Measurements from ENCODE around the gene MEST.

The MEST gene

GRCh38 chr7:130463553-130464434 lies 28.1 kb upstream of the MEST start:
- Histone ChIP-seq H3K9ac (ENCODE audit: low read depth, low read length) (no peak overlapping the region), H3K36me3 (ENCODE audit: insufficient read depth, low read length) (no peaks in the 10 kb centered on the region), H3K4me3 (ENCODE audit: low read depth in 1 of 2, low read length in 2 of 2) (no peak overlapping the region), H3K9me3 (ENCODE audit: insufficient read depth, low read length, severe bottlenecking) (peaks cover 10% of the 10 kb centered on the region), H3K27me3 (ENCODE audit: insufficient read depth, low read length, poor library complexity) (no peaks in the 10 kb centered on the region), H3K79me2 (ENCODE audit: insufficient read depth, low read length) (no peaks in the 10 kb centered on the region), H3K27ac (ENCODE audit: low read length) (no peak overlapping the region), H2AFZ (ENCODE audit: low read depth, low read length) (no peak overlapping the region), H3K4me2 (ENCODE audit: insufficient read depth, low read length) (no peak overlapping the region), H4K20me1 (ENCODE audit: insufficient read depth, low read length) (no peaks in the 10 kb centered on the region), H3K4me1 (ENCODE audit: insufficient read depth, low read length) (peaks cover under 1% of the 10 kb centered on the region; the same call in 1 of the 2 replicates)
- no peak for DNase-seq
- ATAC-seq (ENCODE audit: insufficient read depth, low read depth), result no peak
- TF ChIP-seq CTCF (IDR thresholded peaks at IDR 0.05; ENCODE audit: borderline replicate concordance, extremely low read depth, low read length, poor library complexity, severe bottlenecking), result no peak
- no peak for TF ChIP-seq EZH2 (IDR thresholded peaks at IDR 0.05; ENCODE audit: borderline replicate concordance, low read depth, low read length, severe bottlenecking)

DNA sequence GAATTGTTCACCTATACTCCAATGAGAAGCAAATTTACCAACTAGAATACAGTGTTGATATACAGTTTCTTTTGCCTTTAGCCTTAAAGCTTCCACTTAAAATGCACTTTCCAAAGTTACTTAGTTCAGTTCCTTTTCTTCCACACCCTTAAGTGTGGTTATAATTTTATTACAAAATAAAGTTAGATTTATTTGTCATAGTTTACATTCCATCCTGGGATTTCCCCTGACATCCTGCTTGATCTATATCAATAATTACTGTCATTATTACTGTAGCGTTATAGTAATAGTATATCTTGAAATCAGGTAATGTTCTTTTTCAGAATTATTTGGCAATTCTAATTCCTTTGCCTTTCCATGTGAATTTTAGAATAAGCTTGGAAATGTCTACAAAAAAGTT lies 23.3 kb upstream of the MEST start:
- H2AFZ ChIP-seq (ENCODE audit: low read depth, low read length), result no peak overlapping the region
- H4K20me1 ChIP-seq (ENCODE audit: insufficient read depth, low read length), result no peaks in the 10 kb centered on the region
- H3K9me3 ChIP-seq (ENCODE audit: insufficient read depth, low read length, severe bottlenecking), result no peaks in the 10 kb centered on the region
- ATAC-seq (ENCODE audit: insufficient read depth, low read depth) (no peak), DNase-seq (no peak)
- H3K9ac ChIP-seq (ENCODE audit: low read depth, low read length), result no peak overlapping the region
- H3K36me3 ChIP-seq (ENCODE audit: insufficient read depth, low read length), result no peaks in the 10 kb centered on the region
- H3K79me2 ChIP-seq (ENCODE audit: insufficient read depth, low read length), result no peaks in the 10 kb centered on the region
- no peaks in the 10 kb centered on the region for H3K27me3 ChIP-seq (ENCODE audit: insufficient read depth, low read length, poor library complexity)
- no peak overlapping the region for H3K4me2 ChIP-seq (ENCODE audit: insufficient read depth, low read length)
- no peak overlapping the region for H3K4me3 ChIP-seq (ENCODE audit: low read depth in 1 of 2, low read length in 2 of 2)
- TF ChIP-seq EZH2 (IDR thresholded peaks at IDR 0.05; ENCODE audit: borderline replicate concordance, low read depth, low read length, severe bottlenecking) (no peak), CTCF (IDR thresholded peaks at IDR 0.05; ENCODE audit: borderline replicate concordance, extremely low read depth, low read length, poor library complexity, severe bottlenecking) (no peak)
- no peaks in the 10 kb centered on the region for H3K4me1 ChIP-seq (ENCODE audit: insufficient read depth, low read length)
- H3K27ac ChIP-seq (ENCODE audit: low read length), result no peak overlapping the region

- no peaks in the 10 kb centered on the region for H3K27me3 ChIP-seq (ENCODE audit: insufficient read depth, low read length, poor library complexity)
- no peak for TF ChIP-seq EZH2 (IDR thresholded peaks at IDR 0.05; ENCODE audit: borderline replicate concordance, low read depth, low read length, severe bottlenecking)
- no peak for TF ChIP-seq CTCF (IDR thresholded peaks at IDR 0.05; ENCODE audit: borderline replicate concordance, extremely low read depth, low read length, poor library complexity, severe bottlenecking)
- ATAC-seq (ENCODE audit: insufficient read depth, low read depth) (no peak), DNase-seq (no peak)
- H3K9ac ChIP-seq (ENCODE audit: low read depth, low read length), result no peak overlapping the region
- H2AFZ ChIP-seq (ENCODE audit: low read depth, low read length), result no peak overlapping the region
- no peak overlapping the region for H3K27ac ChIP-seq (ENCODE audit: low read length)
- H3K36me3 ChIP-seq (ENCODE audit: insufficient read depth, low read length), result no peaks in the 10 kb centered on the region
- H4K20me1 ChIP-seq (ENCODE audit: insufficient read depth, low read length), result no peaks in the 10 kb centered on the region
- H3K9me3 ChIP-seq (ENCODE audit: insufficient read depth, low read length, severe bottlenecking), result no peaks in the 10 kb centered on the region
- no peaks in the 10 kb centered on the region for H3K79me2 ChIP-seq (ENCODE audit: insufficient read depth, low read length)
- no peaks in the 10 kb centered on the region for H3K4me1 ChIP-seq (ENCODE audit: insufficient read depth, low read length)
- H3K4me2 ChIP-seq (ENCODE audit: insufficient read depth, low read length), result no peak overlapping the region
- H3K4me3 ChIP-seq (ENCODE audit: low read depth in 1 of 2, low read length in 2 of 2), result no peak overlapping the region
These were observed 19.9 kb upstream of the MEST start for GRCh38 chr7:130471974-130472373.

All from DND-41 (cell line).